Measurements from ENCODE around the gene PCDHA7.

GRCh38 chr5:140823475-140823874 lies 10.6 kb upstream of the PCDHA7 start:
- no peak for TF ChIP-seq POLR2A (IDR thresholded peaks at IDR 0.05; ENCODE audit: low read length)
- TF ChIP-seq GATA1 (IDR thresholded peaks at IDR 0.05; ENCODE audit: low read depth, low read length), result no peak

Measured in erythroblast (primary cell).